ENCODE results near the gene RAB11FIP4. TPM values are rescaled to one million over a fixed set of nuclear protein-coding genes. Genes with fewer than 3 reads are reported as not detected.

Gene RAB11FIP4
- total and polyA plus RNA-seq, 2 donors (not counting 1 experiment from before 2014, with no cell fraction given): 17.0 to 70.5 TPM

DNA sequence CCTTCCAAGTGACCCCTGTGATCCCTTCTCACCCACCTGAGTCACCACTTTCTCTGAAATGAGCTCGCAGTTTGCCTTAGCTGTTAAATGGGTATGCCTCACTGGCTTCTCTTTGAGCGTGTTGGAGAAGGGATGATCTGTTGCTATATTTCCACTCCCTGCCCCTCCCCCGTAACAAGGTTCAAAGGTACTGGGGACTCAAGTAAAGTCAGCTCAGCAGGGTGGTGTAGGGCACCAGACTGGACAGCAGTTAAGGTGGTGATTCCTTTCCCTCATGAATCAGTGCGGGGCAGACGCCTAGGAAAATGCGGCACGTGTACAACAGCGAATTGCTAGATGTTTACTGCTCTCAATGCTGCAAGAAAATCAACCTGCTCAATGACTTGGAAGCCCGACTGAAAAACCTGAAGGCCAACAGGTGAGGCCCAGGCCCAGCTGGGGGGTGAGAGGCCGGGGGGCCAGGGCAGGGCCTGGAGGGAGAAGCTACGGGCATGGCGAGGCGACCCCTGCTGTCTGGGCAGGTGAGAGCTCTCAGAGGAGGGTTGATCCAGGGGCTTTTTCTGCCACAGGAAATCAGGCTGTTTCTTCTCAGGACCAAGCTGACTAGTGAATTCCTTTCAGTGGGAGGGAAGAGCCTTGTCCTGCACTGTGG lies 130.3 kb downstream of the RAB11FIP4 start:
- no peak overlapping the region for H3K4me3 ChIP-seq (ENCODE audit: control extremely low read depth in 1 of 5, extremely low read depth in 1 of 5, insufficient read depth in 1 of 5, low read depth in 2 of 5, low read length in 4 of 5)
- H3K4me1 ChIP-seq (ENCODE audit: control insufficient read depth in 2 of 2, insufficient read depth in 2 of 2, low read length in 2 of 2): peaks cover 0 to 18% of the 10 kb centered on the region in 2 donors
- ChIA-PET CTCF (interaction anchor here (1.5 to 22.3 kb wide), 6 partner anchors 11 to 321 kb away, joined by 5 to 460 read pairs (median 56); no protein-coding TSS in a partner anchor), POLR2A (no interaction called here)
- ATAC-seq (ENCODE audit: low read depth) (no peak), DNase-seq (no peak)
- peaks cover 9% of the 10 kb centered on the region for H3K4me1 Mint-ChIP-seq
- TF ChIP-seq, protein P1, sequence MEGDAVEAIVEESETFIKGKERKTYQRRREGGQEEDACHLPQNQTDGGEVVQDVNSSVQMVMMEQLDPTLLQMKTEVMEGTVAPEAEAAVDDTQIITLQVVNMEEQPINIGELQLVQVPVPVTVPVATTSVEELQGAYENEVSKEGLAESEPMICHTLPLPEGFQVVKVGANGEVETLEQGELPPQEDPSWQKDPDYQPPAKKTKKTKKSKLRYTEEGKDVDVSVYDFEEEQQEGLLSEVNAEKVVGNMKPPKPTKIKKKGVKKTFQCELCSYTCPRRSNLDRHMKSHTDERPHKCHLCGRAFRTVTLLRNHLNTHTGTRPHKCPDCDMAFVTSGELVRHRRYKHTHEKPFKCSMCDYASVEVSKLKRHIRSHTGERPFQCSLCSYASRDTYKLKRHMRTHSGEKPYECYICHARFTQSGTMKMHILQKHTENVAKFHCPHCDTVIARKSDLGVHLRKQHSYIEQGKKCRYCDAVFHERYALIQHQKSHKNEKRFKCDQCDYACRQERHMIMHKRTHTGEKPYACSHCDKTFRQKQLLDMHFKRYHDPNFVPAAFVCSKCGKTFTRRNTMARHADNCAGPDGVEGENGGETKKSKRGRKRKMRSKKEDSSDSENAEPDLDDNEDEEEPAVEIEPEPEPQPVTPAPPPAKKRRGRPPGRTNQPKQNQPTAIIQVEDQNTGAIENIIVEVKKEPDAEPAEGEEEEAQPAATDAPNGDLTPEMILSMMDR (IDR thresholded peaks at IDR 0.05): no peak
- TF ChIP-seq EZH2 (IDR thresholded peaks at IDR 0.05; ENCODE audit: borderline replicate concordance, insufficient read depth, low read depth, low read length, poor library complexity, severe bottlenecking): no peak
- H3K4me3 Mint-ChIP-seq: no peak overlapping the region
- peaks cover 25% of the 10 kb centered on the region for H4K20me1 ChIP-seq (ENCODE audit: control insufficient read depth, insufficient read depth, low read length, poor library complexity, severe bottlenecking)
- no peak overlapping the region for H3K4me2 ChIP-seq (replicated peaks; ENCODE audit: low read depth, low read length, poor library complexity, severe bottlenecking)
- H3K27me3 Mint-ChIP-seq: no peaks in the 10 kb centered on the region
- H3K79me2 ChIP-seq (ENCODE audit: control insufficient read depth, insufficient read depth, low read length): peaks cover 38% of the 10 kb centered on the region
- no peaks in the 10 kb centered on the region for H3K9me3 Mint-ChIP-seq (ENCODE audit: insufficient read depth)
- H3K9me3 ChIP-seq (ENCODE audit: control extremely low read depth in 1 of 3, control insufficient read depth in 2 of 3, insufficient read depth in 1 of 3, low read length in 2 of 3): peaks cover 0 to 25% (median 11%) of the 10 kb centered on the region in 3 donors
- H3K36me3 ChIP-seq (replicated peaks in 1 of 2; ENCODE audit: control extremely low read depth in 1 of 2, control insufficient read depth in 1 of 2, extremely low read depth in 1 of 2, insufficient read depth in 2 of 2, low read length in 1 of 2): peaks cover 0 to 73% of the 10 kb centered on the region in 2 experiments
- intact Hi-C loops (cut with micrococcal nuclease): no loop called here
- H3K27ac Mint-ChIP-seq: no peak overlapping the region
- H3K27me3 ChIP-seq (replicated peaks in 1 of 4; ENCODE audit: control extremely low read depth in 1 of 4, control insufficient read depth in 3 of 4, insufficient read depth in 4 of 4, low read length in 3 of 4): no peaks in the 10 kb centered on the region
- no peak overlapping the region for H3K27ac ChIP-seq (ENCODE audit: low read length in 2 of 2)
- no peak overlapping the region for H3K9ac ChIP-seq (ENCODE audit: low read length)
- WGBS (ENCODE audit: insufficient coverage): 99% methylated on average over 11 of the region's 13 CpGs
- H2AFZ ChIP-seq (ENCODE audit: insufficient read depth, low read depth, low read length, poor library complexity, severe bottlenecking): no peak overlapping the region

DNA sequence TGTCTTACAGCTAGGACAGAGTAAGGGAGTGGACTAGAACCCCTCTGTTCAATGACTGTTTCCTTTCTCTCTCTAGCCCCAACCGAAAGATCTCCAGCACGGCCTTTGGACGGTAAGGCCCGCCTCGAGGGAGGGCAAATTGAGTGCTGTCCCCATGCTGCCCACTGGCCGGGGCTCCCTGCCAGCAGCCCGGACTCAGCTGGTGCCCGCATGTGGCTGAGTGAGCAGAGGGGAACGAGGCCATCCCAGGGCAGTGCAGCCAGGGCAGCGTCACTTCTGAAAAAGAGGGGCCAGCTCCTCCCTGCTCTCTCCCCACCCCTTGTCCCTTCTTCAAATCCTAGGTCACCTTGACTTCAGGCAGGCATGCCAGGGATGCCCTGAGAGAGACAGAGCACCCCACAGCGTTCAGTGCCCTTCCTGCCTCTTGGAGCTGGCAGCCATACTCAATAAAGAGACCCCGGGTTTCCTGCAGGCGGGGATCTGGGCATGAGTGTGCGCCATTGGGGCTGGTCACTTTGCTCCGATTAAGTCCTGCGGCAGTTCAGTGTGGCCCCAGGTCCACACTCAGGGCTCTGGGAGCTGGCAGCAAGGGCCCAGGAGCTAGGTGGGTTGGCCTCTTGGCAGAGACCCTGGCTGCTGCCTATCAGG lies 130.9 kb downstream of the RAB11FIP4 start:
- no peak overlapping the region for H3K4me3 Mint-ChIP-seq
- H3K27me3 Mint-ChIP-seq: no peaks in the 10 kb centered on the region

More for the DNA sequence above, 130.9 kb downstream of the RAB11FIP4 start:
- Histone ChIP-seq H3K79me2 (ENCODE audit: control insufficient read depth, insufficient read depth, low read length) (peaks cover 34% of the 10 kb centered on the region), H3K9ac (ENCODE audit: low read length) (no peak overlapping the region), H3K9me3 (ENCODE audit: control extremely low read depth in 1 of 3, control insufficient read depth in 2 of 3, insufficient read depth in 1 of 3, low read length in 2 of 3) (peaks cover 0 to 25% (median 11%) of the 10 kb centered on the region in 3 donors), H3K27me3 (replicated peaks in 1 of 4; ENCODE audit: control extremely low read depth in 1 of 4, control insufficient read depth in 3 of 4, insufficient read depth in 4 of 4, low read length in 3 of 4) (no peaks in the 10 kb centered on the region), H4K20me1 (ENCODE audit: control insufficient read depth, insufficient read depth, low read length, poor library complexity, severe bottlenecking) (peaks cover 23% of the 10 kb centered on the region), H3K4me3 (ENCODE audit: control extremely low read depth in 1 of 5, extremely low read depth in 1 of 5, insufficient read depth in 1 of 5, low read depth in 2 of 5, low read length in 4 of 5) (no peak overlapping the region), H3K36me3 (replicated peaks in 1 of 2; ENCODE audit: control extremely low read depth in 1 of 2, control insufficient read depth in 1 of 2, extremely low read depth in 1 of 2, insufficient read depth in 2 of 2, low read length in 1 of 2) (peaks cover 0 to 77% of the 10 kb centered on the region in 2 experiments), H2AFZ (ENCODE audit: insufficient read depth, low read depth, low read length, poor library complexity, severe bottlenecking) (no peak overlapping the region), H3K27ac (ENCODE audit: low read length in 2 of 2) (no peak overlapping the region), H3K4me1 (ENCODE audit: control insufficient read depth in 2 of 2, insufficient read depth in 2 of 2, low read length in 2 of 2) (peaks cover 0 to 15% of the 10 kb centered on the region in 2 donors), H3K4me2 (replicated peaks; ENCODE audit: low read depth, low read length, poor library complexity, severe bottlenecking) (no peak overlapping the region)
- ChIA-PET CTCF (interaction anchor here (1.5 to 22.3 kb wide), 6 partner anchors 12 to 320 kb away, joined by 5 to 460 read pairs (median 56); no protein-coding TSS in a partner anchor), POLR2A (interaction anchor here (0.6 kb wide), 1 partner anchor 142 kb away, joined by 5 read pairs; no protein-coding TSS in a partner anchor)
- 100% methylated on average over 16 of the region's 16 CpGs for WGBS (ENCODE audit: insufficient coverage)
- ATAC-seq (ENCODE audit: low read depth) (no peak), DNase-seq (no peak)
- no peaks in the 10 kb centered on the region for H3K9me3 Mint-ChIP-seq (ENCODE audit: insufficient read depth)
- intact Hi-C loops (cut with micrococcal nuclease): no loop called here
- H3K4me1 Mint-ChIP-seq: peaks cover 9% of the 10 kb centered on the region
- H3K27ac Mint-ChIP-seq: no peak overlapping the region
- no peak for TF ChIP-seq EZH2 (IDR thresholded peaks at IDR 0.05; ENCODE audit: borderline replicate concordance, insufficient read depth, low read depth, low read length, poor library complexity, severe bottlenecking)
- TF ChIP-seq, protein P1 (IDR thresholded peaks at IDR 0.05): no peak
